GM04504 (cell line): ENCODE data around the gene CCDC8.
"Not testable (repeated sequence)": the region's sequence is repeated elsewhere in the genome, so short reads cannot be mapped to it uniquely, and the experiment has no call there.

Experiments
- DNase-seq: peaks from one replicate; pipeline ENCODE4 v3.0.0-alpha.2; 2012; ENCODE audit warnings: low read depth

Gene CCDC8

GRCh38 chr19:46380690-46381089, 32.7 kb downstream of the CCDC8 start:
- no peak for DNase-seq

GRCh38 chr19:46378268-46378667, 35.1 kb downstream of the CCDC8 start:
- peak; percentile 83 for DNase-seq

- DNase-seq: no peak
These were observed 36.9 kb downstream of the CCDC8 start for GRCh38 chr19:46376241-46377153.

- not testable (repeated sequence) for DNase-seq
These were observed 37.8 kb downstream of the CCDC8 start for GRCh38 chr19:46375476-46376067.

GRCh38 chr19:46374536-46375475, 38.6 kb downstream of the CCDC8 start:
- DNase-seq: no peak

- DNase-seq: peak; percentile 32
These were observed 39.6 kb downstream of the CCDC8 start for GRCh38 chr19:46373491-46374359.

GRCh38 chr19:46372901-46373490, 40.4 kb downstream of the CCDC8 start:
- DNase-seq: peak; percentile 33

- DNase-seq: no peak
These were observed 41.9 kb downstream of the CCDC8 start for GRCh38 chr19:46371371-46371901.

GRCh38 chr19:46369817-46370216, 43.5 kb downstream of the CCDC8 start:
- no peak for DNase-seq

GRCh38 chr19:46368116-46368515, 45.2 kb downstream of the CCDC8 start:
- DNase-seq: no peak

- DNase-seq: no peak
These were observed 45.9 kb downstream of the CCDC8 start for GRCh38 chr19:46367426-46367825.

- DNase-seq: no peak
These were observed 46.6 kb downstream of the CCDC8 start for GRCh38 chr19:46366620-46367292.

GRCh38 chr19:46365561-46365960, 47.8 kb downstream of the CCDC8 start:
- no peak for DNase-seq

GRCh38 chr19:46364359-46364758, 49.0 kb downstream of the CCDC8 start:
- DNase-seq: no peak

- no peak for DNase-seq
These were observed 51.4 kb downstream of the CCDC8 start for GRCh38 chr19:46361915-46362314.
